Adrenal gland (tissue), 12 donors: Measurements from ENCODE around the gene GGT5. TPM values are rescaled to one million over a fixed set of nuclear protein-coding genes. Genes with fewer than 3 reads are reported as not detected.
"Not testable (repeated sequence)": the region's sequence is repeated elsewhere in the genome, so short reads cannot be mapped to it uniquely, and the experiment has no call there.

Experiments
- DNase-seq, 7 donors: peaks; one replicate each; pipeline ENCODE4 v3.0.0-alpha.2; 2019 to 2020
- H3K27ac ChIP-seq, 5 donors: fragments of 200-600 bp; sonication (generic) in 4 of 5; 1 replicate in 3 of 5; 2 replicates in 2 of 5; pipeline versions ENCODE4 v1.5.1 to v1.8.0; 2016 to 2020; ENCODE audit warnings: mild to moderate bottlenecking in 1 of 5
- H3K27me3 ChIP-seq: fragments of 200-600 bp; 2 replicates; pipeline ENCODE4 v1.8.0; 2021
- H3K36me3 ChIP-seq, 2 donors: fragments of 200-600 bp; replicated peaks in 1 of 2; 1 replicate in 1 of 2; 2 replicates in 1 of 2; pipeline versions ENCODE4 v1.5.1 to v1.8.0; 2018 to 2022
- H3K4me1 ChIP-seq, 2 donors: fragments of 200-600 bp; replicated peaks in 1 of 2; 1 replicate in 1 of 2; 2 replicates in 1 of 2; pipeline versions ENCODE4 v1.5.1 to v1.8.0; 2018 to 2021
- H3K4me3 ChIP-seq, 4 donors: fragments of 200-600 bp; sonication (generic) in 3 of 4; one replicate each; pipeline ENCODE4 v1.5.1; 2016 to 2018
- H3K9me3 ChIP-seq, 3 donors: fragments of 200-600 bp; sonication (generic) in 1 of 3; replicated peaks in 1 of 3; 1 replicate in 2 of 3; 2 replicates in 1 of 3; pipeline versions ENCODE4 v1.5.1 to v1.8.0; 2016 to 2021
- POLR2A ChIP-seq, 2 donors: fragments of 450-650 bp; IDR thresholded peaks; one replicate each; pipeline ENCODE4 v1.6.1; 2017; ENCODE audit warnings: antibody characterized with exemption in 2 of 2, mild to moderate bottlenecking in 2 of 2, moderate library complexity in 1 of 2
- WGBS, 4 donors: extraction: QIAGEN DNeasy Blood & Tissue Kit in 2 of 4; methylation state at CpG; one replicate each; pipeline versions ENCODE4 v1.1.5 to v1.1.7; 2013 to 2017; 5-methylcytosine and 5-hydroxymethylcytosine counted together
- intact Hi-C, 2 donors: fragments of 100-400 bp; cut with DNase I; formaldehyde crosslinking; loops; one replicate each; pipeline versions ENCODE4 v1.14.1 to v1.15.0; 2022 to 2023
- polyA plus RNA-seq, 3 donors: library from polyadenylated mRNA; stranded (reverse); fragments of 200-250 nt in 2 of 3; fragments of 350-450 nt in 1 of 3; fragmentation: Illumina TruSeq in 1 of 3; extraction: RNeasy Lipid Tissue Mini Kit (QIAGEN cat#74804) in 1 of 3; gene quantifications; one replicate each; pipeline ENCODE4 v1.2.3, GENCODE V29; 2013 to 2014
- total RNA-seq, 9 donors: library from RNA; depleted of rRNA in 4 of 9; stranded (reverse); fragments of >200 nt in 4 of 9; fragments of 120-200 nt in 1 of 9; fragmentation: NEBNext Ultra II Directional in 1 of 9; extraction: Animal tissue kit (Norgen Biotek cat#: 25700) in 1 of 9; gene quantifications; one replicate each; pipeline versions ENCODE4 v1.1.0 to v1.2.4, GENCODE V29; 2013 to 2023
- TF ChIP-seq, protein P1 (sequence below), 6 experiments: fragments of 450-650 bp in 4 of 6; fragments of 200-600 bp in 2 of 6; sonication (generic) in 1 of 6; IDR thresholded peaks; 1 replicate in 5 of 6; 2 replicates in 1 of 6; pipeline versions ENCODE4 v1.5.1 to v1.8.0; 2016 to 2021; ENCODE audit warnings: antibody characterized with exemption in 6 of 6, mild to moderate bottlenecking in 2 of 6, moderate library complexity in 1 of 6
- donor health status: healthy with polysubstance abuse.
- donor health status: Bipolar disorder and iron deficiency.
- donor health status: DM: yes; HTN: yes; CAD: no.
- donor health status: DM: no; HTN: no; CAD: no.
- donor health status: DM: no; HTN: no; CAD: no.
- donor health status: DM: yes; HTN: yes; CAD: no.

GGT5 gene
- total and polyA plus RNA-seq, 12 donors = 7.5 to 149 (median 78.5) TPM

DNA sequence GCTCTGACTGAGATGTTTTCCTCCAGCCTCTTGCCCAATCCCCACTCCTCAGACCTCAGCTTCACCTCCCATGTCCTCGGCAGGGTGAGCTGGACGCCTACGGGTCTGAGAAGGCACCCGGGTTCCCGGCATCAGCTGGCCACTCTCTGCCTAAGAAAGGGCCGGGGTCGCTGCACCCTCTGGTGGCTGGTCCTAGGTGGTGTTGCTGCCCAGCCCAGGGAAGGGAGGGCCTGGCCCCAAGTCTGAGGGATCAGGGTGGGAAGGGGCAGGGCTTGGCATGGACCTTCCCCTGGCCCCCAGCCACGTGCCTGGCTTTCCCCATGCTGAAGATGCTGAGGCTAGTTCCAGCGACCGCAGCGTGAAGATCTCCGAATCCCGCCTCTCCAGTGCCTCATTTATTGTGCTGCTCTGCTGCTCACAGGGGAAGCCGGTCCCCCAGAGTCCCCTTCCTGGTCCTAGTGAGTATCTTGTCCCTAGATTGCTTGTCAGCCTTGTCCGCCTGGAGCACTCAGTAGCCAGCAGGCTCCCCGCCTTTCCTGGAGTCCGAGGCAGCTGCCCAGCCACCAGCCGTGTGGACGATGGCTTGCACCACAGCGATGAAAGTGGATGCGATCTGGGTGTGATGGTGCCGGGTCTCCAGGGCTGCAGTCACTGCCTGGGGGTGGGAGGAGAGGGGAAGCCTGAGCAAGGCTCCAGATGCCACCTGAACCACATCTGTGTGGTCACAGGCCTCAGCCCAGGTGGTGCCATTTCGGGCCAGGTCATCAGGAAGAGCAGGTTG, 2.9 kb upstream of the GGT5 start:
- intact Hi-C loops = loop anchor here (2.0 kb wide), 2 partner anchors 57 to 59 kb away; no protein-coding TSS in a partner anchor
- peak overlapping the region in 2 of 5 donors; percentile 12 to 94 for H3K27ac ChIP-seq

DNA sequence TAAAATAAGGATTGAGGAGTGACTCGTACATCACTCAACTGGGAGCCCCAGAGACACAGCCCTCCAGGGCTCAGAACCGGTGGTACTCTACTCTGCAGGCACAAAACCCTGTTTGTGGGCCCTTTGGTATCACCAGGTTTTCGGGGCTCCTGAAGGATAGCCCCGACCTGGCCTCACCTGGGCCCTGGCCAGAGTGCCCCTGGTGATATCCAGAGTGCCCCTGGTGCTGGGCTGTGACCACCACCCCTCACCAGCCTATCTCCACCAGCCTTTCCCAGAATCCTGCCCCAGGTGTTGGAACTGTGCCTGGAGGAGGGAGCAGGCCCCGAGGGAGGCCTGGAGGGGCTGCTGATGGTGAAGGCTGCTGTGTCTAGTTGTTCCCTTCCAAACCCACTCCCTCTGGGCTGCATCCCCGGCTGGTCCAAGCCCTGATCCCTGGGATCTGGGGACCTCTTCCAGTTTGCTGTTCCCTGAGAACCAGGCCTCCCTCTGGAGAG, 2.2 kb upstream of the GGT5 start:
- intact Hi-C loops = loop anchor here (2.0 kb wide), 2 partner anchors 56 to 58 kb away; no protein-coding TSS in a partner anchor
- DNase-seq = no peak
- Histone ChIP-seq H3K36me3 (no peaks in the 10 kb centered on the region), H3K4me1 (peaks cover 0 to 6% of the 10 kb centered on the region in 2 donors), H3K9me3 (no peaks in the 10 kb centered on the region), H3K27ac (peak overlapping the region in 4 of 5 donors; percentile 44 to 94 (median 65)), H3K4me3 (no peak overlapping the region), H3K27me3 (no peaks in the 10 kb centered on the region)
- TF ChIP-seq, protein P1, sequence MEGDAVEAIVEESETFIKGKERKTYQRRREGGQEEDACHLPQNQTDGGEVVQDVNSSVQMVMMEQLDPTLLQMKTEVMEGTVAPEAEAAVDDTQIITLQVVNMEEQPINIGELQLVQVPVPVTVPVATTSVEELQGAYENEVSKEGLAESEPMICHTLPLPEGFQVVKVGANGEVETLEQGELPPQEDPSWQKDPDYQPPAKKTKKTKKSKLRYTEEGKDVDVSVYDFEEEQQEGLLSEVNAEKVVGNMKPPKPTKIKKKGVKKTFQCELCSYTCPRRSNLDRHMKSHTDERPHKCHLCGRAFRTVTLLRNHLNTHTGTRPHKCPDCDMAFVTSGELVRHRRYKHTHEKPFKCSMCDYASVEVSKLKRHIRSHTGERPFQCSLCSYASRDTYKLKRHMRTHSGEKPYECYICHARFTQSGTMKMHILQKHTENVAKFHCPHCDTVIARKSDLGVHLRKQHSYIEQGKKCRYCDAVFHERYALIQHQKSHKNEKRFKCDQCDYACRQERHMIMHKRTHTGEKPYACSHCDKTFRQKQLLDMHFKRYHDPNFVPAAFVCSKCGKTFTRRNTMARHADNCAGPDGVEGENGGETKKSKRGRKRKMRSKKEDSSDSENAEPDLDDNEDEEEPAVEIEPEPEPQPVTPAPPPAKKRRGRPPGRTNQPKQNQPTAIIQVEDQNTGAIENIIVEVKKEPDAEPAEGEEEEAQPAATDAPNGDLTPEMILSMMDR (IDR thresholded peaks at IDR 0.05) = no peak
- TF ChIP-seq POLR2A (IDR thresholded peaks at IDR 0.05) = no peak
- 55 to 85% (median 70%) methylated on average over 5 to 6 of the region's 6 CpGs for WGBS, 4 donors

More for the DNA sequence above, 2.9 kb upstream of the GGT5 start:
- H3K27me3 ChIP-seq = no peaks in the 10 kb centered on the region
- TF ChIP-seq POLR2A (IDR thresholded peaks at IDR 0.05) = no peak
- TF ChIP-seq, protein P1 (IDR thresholded peaks at IDR 0.05) = peak; percentile 79 to 98 (median 95)
- WGBS, 4 donors = 2 to 37% (median 28%) methylated on average over 7 to 23 of the region's 23 CpGs
- no peak overlapping the region for H3K4me3 ChIP-seq
- no peaks in the 10 kb centered on the region for H3K9me3 ChIP-seq
- peak; percentile 85 to 94 (median 93) for DNase-seq
- no peaks in the 10 kb centered on the region for H3K36me3 ChIP-seq
- H3K4me1 ChIP-seq = peaks cover 0 to 6% of the 10 kb centered on the region in 2 donors

DNA sequence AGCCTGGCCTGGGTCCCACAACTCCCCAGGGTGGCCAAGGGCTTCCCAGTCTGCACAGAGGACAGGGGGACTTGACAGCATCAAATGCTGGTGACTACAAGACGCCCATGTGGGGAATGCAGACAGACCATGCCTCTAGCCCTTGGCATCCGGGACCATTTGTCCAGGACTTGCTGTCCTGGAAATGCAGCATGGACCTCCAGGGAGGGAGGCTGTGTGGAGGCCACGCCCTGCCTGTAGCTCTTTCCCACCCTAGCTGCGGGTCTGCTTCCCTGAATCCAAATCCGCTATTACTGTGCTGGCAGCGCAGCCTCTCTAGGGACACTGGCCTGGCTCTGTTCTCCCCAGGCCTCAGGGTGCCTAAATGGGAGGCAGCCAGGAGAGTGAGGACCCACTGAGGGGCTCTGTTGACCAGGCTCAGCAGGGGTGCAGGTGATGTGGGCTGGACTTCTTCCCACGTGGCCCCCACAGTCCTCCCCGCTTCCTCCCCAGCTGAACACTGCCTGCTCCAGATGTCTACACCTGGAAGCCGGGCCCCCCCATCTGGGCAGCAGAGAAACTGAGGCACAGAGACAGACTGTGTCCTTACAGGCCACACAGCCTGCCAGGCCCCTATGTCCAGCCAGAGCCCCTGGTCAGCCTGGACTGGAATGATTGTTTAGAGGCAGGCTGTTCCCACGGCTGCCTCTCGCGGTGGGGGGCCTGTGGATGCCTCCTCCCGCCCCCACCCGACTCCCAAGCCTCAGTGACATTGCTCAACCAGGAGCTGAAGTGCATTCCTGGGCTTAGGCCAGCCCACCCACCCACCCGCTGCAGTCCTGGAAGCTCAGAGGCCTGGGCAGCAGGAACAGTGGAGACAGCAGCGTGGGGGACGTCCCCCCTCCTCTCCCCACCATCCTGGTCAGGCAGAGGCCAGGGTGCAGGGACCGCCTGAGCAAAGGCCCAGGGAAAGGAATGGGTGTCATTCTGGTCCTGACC, 991 bp upstream of the GGT5 start:
- intact Hi-C loops = loop anchor here (2.0 kb wide), 2 partner anchors 55 to 57 kb away; no protein-coding TSS in a partner anchor
- WGBS, 4 donors = 50 to 80% (median 60%) methylated on average over 4 to 18 of the region's 18 CpGs
- H3K4me3 ChIP-seq = peak overlapping the region in 1 of 4 donors; percentile 41

DNA sequence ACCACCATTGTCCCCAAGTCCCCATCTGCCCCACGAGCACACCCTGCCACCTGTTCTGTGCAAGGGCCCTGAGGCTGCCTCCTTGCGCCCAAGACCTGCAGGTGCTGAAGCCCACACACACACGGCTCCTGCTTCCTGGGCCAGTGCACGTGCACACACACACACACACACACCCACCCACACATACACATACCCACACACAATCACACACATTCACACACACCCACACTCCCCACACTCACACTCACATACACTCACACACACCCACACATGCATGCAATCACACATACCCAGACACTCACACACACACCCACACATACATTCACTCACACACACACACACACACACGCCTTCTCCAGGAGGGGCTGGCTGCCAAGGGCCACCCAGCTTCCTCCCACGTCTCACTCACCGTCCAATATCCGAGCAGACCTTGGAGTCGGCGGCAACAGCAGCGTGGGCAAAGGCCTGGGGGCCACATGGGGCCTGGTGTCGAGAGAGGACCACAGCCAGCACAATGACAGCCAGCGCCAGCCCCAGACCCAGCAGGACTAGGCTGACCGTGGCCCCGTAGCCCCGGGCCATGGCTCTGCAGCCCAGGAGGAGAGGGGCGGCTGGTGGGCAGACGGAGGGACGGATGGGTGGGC, 616 bp downstream of the GGT5 start:
- H3K9me3 ChIP-seq = no peaks in the 10 kb centered on the region
- peak overlapping the region in 1 of 4 donors; percentile 48 for H3K4me3 ChIP-seq
- no peaks in the 10 kb centered on the region for H3K27me3 ChIP-seq
- DNase-seq = no peak
- H3K27ac ChIP-seq = peak overlapping the region in 3 of 5 donors; percentile 56 to 94 (median 60)
- H3K36me3 ChIP-seq = no peaks in the 10 kb centered on the region
- TF ChIP-seq, protein P1 (IDR thresholded peaks at IDR 0.05) = no peak
- no peak for TF ChIP-seq POLR2A (IDR thresholded peaks at IDR 0.05)
- peaks cover 0 to 6% of the 10 kb centered on the region in 2 donors for H3K4me1 ChIP-seq
- intact Hi-C loops = no loop called here
- 43 to 63% (median 55%) methylated on average over 11 to 19 of the region's 19 CpGs for WGBS, 4 donors

More for the DNA sequence above, 991 bp upstream of the GGT5 start:
- not testable (repeated sequence) for H3K27me3 ChIP-seq, H3K36me3 ChIP-seq, H3K9me3 ChIP-seq, H3K4me1 ChIP-seq
- H3K27ac ChIP-seq = peak overlapping the region in 4 of 5 donors; percentile 51 to 94 (median 64)
- peak in 6 of 7 donors; percentile 37 to 79 (median 62) for DNase-seq
- peak in 1 of 2 donors; percentile 27 for TF ChIP-seq POLR2A (IDR thresholded peaks at IDR 0.05)

DNA sequence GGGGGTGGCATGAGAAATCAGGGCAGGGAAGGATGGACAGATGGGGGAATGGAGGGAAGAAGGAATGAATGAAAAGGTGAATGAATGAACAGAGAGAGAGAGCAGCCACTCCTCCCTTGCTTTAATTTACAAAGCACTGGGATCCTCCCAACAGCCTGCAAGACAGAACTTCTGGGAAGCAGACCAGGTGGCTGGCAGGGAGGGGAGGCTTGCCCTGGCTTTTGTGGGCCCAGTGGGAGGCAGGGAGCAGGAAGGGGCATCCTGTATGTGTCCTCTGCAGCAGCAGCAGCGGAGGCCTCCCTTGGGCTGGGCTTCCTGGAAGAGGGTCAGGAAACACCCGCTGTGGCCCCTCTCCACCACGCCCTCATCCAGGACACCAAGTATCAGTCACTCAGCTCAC, 1.5 kb downstream of the GGT5 start:
- H3K36me3 ChIP-seq, H3K9me3 ChIP-seq, intact Hi-C loops, H3K4me1 ChIP-seq, H3K27me3 ChIP-seq: not testable (repeated sequence)
- WGBS, 4 donors = 71 to 78% (median 76%) methylated on average over 1 to 3 of the region's 3 CpGs; no CpG with 5 or more reads in 1 of the 4 donors
- Histone ChIP-seq H3K27ac (peak overlapping the region in 1 of 5 donors; percentile 94), H3K4me3 (peak overlapping the region in 1 of 4 donors; percentile 48)
- peak in 3 of 7 donors; percentile 52 to 63 (median 62) for DNase-seq

DNA sequence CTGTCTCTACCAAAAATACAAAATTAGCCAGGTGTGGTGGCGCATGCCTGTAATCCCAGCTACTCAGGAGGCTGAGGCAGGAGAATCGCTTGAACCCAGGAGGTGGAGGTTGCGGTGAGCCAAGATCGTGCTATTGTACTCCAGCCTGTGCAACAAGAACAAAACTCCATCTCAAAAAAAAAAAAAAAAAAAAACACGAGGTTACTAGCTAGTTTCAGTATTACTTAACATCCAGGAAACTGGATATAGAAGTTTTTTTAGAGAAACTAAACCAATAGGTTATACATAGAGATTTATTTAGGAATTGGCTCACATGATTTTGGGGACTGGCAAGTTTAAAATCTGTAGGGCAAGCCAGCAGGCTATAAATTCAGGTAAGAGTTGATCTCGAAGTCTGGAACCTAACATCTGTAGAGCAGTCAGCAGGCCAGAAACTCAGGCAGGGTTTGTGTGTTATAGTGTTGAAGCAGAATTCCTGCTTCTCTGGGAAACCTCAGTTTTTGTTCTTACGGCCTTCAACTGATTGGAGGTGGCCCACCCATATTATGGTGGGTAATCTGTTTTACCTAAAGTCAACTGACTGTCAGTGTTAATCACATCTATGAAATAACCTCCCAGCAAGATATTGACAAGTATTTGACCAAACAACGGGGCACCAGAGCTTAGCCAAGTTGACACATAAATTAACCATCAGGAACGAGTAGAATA, 3.7 kb downstream of the GGT5 start:
- not testable (repeated sequence) for H3K27ac ChIP-seq

More for the DNA sequence above, 3.7 kb downstream of the GGT5 start:
- H3K36me3 ChIP-seq, H3K4me3 ChIP-seq, intact Hi-C loops, H3K9me3 ChIP-seq, H3K27me3 ChIP-seq, DNase-seq, H3K4me1 ChIP-seq: not testable (repeated sequence)
- WGBS, 4 donors = 72 to 78% (median 75%) methylated on average over 9 of the region's 9 CpGs
